Measurements from ENCODE around the gene C9orf72.

DNA sequence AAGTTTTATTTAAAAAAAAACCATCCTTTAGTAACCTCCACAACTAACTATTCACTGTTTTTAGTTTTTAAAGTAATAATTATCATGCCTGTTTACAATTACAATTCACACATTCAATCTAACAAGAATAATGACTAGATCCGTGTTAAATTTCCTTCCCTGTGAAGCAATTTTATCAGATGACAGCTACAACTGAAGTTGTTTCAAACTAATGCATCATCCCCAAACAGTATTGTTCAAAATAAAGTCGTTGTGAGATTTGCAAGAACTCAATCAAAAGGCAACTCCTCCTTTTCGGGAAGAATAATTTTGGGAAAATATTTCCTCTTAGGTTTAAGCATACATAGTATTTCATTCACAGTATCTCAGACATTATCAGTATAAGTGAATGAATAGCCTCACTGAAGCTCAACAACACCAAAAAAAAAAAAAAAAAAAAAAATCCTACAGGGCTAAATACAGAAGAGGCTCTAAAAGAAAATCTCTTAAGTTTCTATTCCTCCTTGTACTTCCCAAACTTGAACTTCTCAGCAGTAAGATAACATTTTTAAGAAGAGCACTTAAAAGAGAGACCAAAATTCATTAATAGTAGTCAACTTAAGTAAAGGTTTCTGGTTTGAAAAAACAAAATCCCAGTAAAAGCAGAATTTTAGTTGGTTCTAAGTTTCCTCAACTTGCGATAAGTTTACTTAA is 9.4 kb downstream of the C9orf72 start:
- TF ChIP-seq, protein P1, sequence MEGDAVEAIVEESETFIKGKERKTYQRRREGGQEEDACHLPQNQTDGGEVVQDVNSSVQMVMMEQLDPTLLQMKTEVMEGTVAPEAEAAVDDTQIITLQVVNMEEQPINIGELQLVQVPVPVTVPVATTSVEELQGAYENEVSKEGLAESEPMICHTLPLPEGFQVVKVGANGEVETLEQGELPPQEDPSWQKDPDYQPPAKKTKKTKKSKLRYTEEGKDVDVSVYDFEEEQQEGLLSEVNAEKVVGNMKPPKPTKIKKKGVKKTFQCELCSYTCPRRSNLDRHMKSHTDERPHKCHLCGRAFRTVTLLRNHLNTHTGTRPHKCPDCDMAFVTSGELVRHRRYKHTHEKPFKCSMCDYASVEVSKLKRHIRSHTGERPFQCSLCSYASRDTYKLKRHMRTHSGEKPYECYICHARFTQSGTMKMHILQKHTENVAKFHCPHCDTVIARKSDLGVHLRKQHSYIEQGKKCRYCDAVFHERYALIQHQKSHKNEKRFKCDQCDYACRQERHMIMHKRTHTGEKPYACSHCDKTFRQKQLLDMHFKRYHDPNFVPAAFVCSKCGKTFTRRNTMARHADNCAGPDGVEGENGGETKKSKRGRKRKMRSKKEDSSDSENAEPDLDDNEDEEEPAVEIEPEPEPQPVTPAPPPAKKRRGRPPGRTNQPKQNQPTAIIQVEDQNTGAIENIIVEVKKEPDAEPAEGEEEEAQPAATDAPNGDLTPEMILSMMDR (IDR thresholded peaks at IDR 0.05) = no peak
- TF ChIP-seq POLR2A (IDR thresholded peaks at IDR 0.05) = no peak
